AG10803 (cell line): ENCODE measurements around the gene CD177.
"Not testable (repeated sequence)": the region's sequence is repeated elsewhere in the genome, so short reads cannot be mapped to it uniquely, and the experiment has no call there.

Experiments
- DNase-seq: peaks from one replicate; pipeline ENCODE4 v3.0.0; 2010; ENCODE audit warnings: low read depth
- H3K4me3 ChIP-seq: 2 replicates; pipeline ENCODE4 v1.5.1; 2011; ENCODE audit warnings: mild to moderate bottlenecking, low read length, control low read depth
- TF ChIP-seq, protein P1 (sequence below): conservative IDR thresholded peaks from 2 replicates; pipeline ENCODE4 v1.5.1; 2011; ENCODE audit warnings: mild to moderate bottlenecking, low read length, control low read depth, inconsistent platforms

CD177 gene

GRCh38 chr19:43320546-43320945 is 32.9 kb upstream of the CD177 start:
- TF ChIP-seq, protein P1, sequence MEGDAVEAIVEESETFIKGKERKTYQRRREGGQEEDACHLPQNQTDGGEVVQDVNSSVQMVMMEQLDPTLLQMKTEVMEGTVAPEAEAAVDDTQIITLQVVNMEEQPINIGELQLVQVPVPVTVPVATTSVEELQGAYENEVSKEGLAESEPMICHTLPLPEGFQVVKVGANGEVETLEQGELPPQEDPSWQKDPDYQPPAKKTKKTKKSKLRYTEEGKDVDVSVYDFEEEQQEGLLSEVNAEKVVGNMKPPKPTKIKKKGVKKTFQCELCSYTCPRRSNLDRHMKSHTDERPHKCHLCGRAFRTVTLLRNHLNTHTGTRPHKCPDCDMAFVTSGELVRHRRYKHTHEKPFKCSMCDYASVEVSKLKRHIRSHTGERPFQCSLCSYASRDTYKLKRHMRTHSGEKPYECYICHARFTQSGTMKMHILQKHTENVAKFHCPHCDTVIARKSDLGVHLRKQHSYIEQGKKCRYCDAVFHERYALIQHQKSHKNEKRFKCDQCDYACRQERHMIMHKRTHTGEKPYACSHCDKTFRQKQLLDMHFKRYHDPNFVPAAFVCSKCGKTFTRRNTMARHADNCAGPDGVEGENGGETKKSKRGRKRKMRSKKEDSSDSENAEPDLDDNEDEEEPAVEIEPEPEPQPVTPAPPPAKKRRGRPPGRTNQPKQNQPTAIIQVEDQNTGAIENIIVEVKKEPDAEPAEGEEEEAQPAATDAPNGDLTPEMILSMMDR, result no peak
- no peak overlapping the region for H3K4me3 ChIP-seq
- no peak for DNase-seq

GRCh38 chr19:43326761-43327160 is 26.7 kb upstream of the CD177 start:
- H3K4me3 ChIP-seq, DNase-seq: not testable (repeated sequence)

DNA sequence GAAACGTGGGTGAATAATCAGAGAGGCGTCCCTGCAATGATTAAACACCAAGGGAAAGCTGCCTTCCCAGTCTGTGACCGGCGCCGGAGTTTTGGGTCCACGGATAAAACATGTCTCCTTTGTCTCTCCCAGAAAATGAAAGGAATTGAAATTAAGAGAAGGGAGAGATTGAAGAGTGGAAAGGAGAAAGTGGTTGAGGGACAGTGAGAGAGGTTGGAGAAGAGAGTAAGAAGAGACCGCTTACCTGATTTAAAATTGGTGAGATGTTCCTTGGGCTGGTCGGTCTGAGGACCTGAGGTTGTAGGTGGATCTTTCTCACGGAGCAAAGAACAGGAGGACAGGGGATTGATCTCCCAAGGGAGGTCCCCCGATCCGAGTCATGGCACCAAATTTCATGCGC is 24.9 kb upstream of the CD177 start:
- DNase-seq, H3K4me3 ChIP-seq: not testable (repeated sequence)

- not testable (repeated sequence) for DNase-seq, H3K4me3 ChIP-seq
Observed at GRCh38 chr19:43329049-43329448, 24.4 kb upstream of the CD177 start.

DNA sequence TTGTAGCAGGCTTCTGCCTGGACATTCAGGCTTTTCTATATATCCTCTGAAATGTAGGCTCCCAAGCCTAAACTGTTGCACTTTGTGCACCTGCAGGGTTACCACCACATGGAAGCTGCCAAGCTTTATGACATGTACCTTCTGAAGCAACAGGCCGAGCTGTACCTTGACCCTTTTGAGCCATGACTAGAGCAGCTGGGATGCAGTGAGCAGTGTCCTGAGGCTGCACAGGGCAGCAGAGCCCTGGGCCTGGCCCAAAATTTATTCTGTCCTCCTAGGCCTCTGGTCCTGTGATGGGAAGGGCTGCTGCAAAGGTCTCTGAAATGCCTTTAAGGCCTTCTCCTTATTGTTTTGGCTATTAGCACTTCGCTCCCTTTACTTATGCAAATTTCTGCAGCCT is 23.5 kb upstream of the CD177 start:
- TF ChIP-seq, protein P1, result no peak
- no peak for DNase-seq
- H3K4me3 ChIP-seq, result no peak overlapping the region

DNA sequence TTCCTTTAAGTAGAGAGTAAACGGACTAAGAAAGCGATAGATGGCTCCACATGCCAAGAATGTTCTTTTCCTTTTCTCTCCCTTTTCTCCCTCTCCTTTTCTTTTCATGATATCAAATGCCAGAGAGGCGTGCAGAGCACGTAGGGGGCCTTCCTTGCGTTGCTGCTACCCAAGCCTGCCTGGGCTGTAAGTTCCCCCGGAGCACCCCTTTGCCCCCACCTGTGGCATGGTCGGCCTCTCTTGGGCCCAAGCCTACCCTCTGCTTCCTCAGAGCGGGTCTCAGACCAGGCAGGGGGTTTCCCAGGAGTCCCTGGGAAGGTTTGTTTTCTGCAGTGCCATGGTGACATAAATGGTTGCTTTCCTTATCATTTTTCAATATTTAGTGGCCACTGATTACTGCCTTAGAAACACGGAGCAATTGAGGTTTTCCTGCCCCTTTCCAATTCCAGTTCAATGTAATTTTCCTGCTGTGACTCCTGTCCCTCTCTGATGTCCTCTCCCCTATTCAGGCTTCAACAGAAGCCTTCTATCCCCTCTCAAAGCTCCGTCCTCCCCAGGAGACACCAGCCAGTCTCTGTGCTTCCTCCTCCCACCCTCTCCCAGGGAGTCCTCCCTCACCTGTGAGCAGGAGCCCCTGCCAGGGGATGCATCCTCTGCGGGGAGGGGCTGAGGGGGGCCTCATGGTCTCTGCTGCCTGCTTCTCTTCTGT is 22.6 kb upstream of the CD177 start:
- TF ChIP-seq, protein P1, result no peak
- no peak overlapping the region for H3K4me3 ChIP-seq
- no peak for DNase-seq

GRCh38 chr19:43331435-43332010 is 22.0 kb upstream of the CD177 start:
- H3K4me3 ChIP-seq, result no peak overlapping the region
- no peak for DNase-seq
- TF ChIP-seq, protein P1, result no peak

- TF ChIP-seq, protein P1, result no peak
- H3K4me3 ChIP-seq, result no peak overlapping the region
- no peak for DNase-seq
Observed at GRCh38 chr19:43332058-43332922, 21.2 kb upstream of the CD177 start.

- H3K4me3 ChIP-seq, DNase-seq: not testable (repeated sequence)
Observed at GRCh38 chr19:43336508-43336907, 17.0 kb upstream of the CD177 start.
